GM21447 (cell line): Measurements from ENCODE around the gene CYP24A1.

ENCODE experiments used
- ATAC-seq: cut with Tn5 transposase; IDR thresholded peaks from one replicate; pipeline ENCODE4 v1.9.1; 2021; ENCODE audit not compliant: unreplicated experiment

CYP24A1 gene

DNA sequence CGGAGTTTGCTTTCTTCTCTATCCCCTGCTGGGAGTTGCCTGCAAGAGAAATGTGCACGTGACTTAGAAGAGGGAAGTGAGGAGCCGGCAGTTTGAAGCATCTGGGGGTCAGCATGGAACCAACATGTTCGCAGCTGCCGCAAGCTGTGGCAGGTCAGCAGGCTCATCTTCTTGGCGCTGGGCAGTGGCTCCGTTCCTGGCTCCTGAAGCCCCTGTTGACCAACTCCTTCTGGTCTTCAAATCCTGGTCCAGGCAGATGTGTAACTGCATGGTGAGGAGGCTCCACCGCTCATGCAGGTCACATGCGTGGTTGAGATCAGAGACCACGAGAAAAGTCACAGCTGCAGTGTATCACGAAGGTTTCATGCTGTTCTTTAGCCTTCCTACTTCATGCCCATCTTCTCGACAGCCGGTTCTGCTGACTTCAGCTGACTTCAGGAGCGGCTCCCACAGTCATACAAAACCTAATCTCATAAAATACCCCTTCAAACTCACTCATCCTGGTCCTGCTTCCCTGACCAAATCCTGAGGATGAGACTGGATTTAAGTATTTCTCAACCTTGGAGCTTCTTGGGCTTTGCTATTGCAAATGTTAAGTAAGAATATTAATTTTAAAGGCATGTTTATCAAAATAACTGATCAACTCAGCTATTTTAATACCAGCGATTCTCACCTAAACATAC is 58.5 kb downstream of the CYP24A1 start:
- no peak for ATAC-seq

DNA sequence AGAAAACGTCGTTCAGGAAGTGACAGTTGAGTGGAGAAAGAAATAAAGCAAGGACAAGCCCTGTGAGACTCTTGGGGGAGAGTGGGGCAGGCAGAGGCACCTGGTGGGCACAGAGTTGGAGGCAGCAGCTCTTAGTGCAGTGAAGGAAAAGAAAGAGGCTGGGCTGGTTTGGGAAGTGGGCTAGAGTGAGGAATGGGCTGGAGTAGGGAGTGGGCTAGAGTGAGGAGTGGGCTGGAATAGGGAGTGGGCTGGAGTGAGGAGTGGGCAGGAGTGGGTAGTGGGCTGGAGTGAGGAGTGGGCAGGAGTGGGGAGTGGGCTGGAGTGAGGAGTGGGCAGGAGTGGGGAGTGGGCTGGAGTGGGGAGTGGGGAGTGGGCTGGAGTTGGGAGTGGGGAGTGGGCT is 59.7 kb downstream of the CYP24A1 start:
- ATAC-seq = no peak

- no peak for ATAC-seq
Measured at GRCh38 chr20:54113566-54113965, 60.2 kb downstream of the CYP24A1 start.

DNA sequence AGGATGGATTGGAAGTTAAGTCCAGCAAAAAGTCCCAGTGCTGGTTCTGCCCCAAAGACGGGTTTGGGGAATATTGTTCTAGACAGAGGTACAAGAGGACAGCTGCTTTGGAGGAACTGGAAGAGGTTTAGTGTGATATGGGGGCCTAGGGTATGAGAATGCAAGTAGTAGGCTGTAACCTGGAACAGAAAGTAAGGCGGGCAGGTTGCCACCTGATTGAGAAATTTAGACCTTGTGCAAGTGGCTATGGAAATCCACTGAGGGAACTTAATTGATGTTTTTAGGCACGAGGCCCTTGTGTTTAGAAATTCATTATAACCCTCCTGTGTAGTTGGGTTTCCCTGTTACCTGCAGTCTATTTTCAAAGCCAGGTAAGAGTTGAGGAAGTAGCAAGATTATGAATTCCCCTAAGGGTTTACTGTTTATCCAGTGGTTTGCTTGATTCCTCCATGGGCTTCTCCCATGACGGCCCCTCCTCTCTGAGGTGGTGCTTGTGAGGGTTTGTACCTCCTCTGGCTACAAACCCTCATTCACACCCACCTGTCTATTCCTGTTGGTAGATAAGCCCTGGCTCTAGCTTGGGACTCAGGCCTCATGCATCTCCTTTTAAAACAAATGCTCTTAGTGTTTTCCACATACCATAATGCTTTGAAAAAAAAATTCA is 61.4 kb downstream of the CYP24A1 start:
- ATAC-seq = no peak

DNA sequence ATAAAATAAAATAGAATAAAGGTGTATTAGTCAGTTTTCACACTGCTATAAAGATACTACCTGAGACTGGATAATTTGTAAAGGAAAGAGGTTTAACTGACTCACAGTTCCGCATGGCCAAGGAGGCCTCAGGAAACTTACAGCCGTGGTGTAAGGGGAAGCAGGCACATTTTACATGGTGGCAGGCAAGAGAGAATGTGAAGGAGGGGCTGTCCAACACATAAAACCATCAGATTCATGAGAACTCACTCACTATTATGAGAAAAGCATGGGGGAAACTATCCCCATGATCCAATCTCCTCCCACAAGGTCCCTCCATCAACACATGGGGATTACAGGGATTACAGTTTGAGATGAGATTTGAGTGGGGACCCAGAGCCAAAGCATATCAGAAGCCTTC is 62.3 kb downstream of the CYP24A1 start:
- ATAC-seq = no peak

- no peak for ATAC-seq
Measured at GRCh38 chr20:54110457-54110856, 63.3 kb downstream of the CYP24A1 start.

DNA sequence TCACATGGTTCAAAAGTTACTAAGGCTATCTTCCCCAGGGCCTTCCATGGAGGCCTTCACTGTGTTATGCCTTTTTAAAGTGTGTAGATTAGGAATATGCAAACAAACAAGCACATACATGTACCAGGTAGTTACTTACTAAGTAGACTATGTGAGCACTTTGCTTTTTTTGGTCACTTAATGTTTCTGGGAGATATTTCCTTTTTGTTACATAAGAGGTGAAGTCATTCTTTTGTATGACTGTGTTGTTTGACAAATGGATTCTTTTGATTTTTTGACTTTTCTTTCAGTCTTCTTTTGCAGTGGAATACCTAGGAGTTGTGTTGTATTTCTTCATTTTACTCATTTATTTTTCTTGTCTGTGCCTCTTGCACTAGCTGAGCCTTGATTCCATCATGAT is 63.7 kb downstream of the CYP24A1 start:
- ATAC-seq = no peak

GRCh38 chr20:54108817-54109216 is 65.0 kb downstream of the CYP24A1 start:
- ATAC-seq = no peak

- ATAC-seq = no peak
Measured at GRCh38 chr20:54108326-54108642, 65.5 kb downstream of the CYP24A1 start.

DNA sequence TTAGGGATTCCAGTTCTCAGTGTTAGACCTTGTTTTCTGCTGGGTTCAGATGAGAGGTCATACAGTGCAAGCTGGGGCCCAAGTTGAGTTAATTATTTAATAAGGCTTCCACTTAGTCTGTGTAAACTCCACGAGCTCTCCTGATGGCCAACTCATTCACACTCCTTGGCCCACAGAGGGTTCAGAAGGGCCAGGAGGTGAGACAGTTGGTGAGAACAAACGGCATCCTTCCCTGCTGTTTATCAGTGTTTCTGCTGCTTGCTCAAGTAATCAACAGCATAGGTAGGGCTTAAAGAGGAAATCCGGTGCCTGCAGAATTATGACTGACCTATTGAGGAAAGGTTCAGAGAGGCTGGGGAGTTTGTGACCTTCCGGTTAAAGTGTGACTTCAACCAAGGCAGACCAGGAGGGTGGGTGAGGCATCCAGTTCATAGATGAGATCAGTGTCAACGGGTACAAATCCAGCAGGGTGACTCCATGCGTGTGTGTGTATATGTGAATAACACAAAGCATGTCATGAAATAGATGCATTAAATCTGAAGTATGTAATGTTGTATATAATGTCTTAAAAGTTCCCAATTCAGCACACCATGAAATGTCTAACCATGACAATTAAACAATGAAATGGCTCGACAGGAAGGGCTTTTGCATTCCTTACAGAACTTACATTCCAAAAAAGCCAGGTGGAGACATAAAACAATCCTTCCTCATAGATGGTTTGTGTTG is 66.0 kb downstream of the CYP24A1 start:
- no peak for ATAC-seq

DNA sequence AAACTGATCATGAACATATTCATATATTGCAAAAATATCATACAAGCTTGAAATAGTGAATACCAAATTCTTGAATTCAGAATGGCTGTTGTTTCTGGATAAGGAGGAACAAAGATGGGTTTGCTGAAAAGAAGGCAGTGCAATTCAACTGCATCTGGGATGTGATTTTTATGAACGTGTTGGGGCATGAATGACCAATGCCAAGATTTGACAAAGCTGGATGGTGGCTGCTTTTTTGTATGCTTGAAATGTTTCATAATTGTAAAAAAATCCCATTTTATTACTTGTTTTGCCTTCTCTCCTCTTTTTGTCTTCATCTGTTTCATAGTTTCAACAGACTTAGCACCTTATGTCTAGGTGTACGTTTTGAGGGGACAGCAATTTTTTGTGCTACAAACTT is 66.6 kb downstream of the CYP24A1 start:
- ATAC-seq = no peak

GRCh38 chr20:54106162-54106561 is 67.6 kb downstream of the CYP24A1 start:
- no peak for ATAC-seq

DNA sequence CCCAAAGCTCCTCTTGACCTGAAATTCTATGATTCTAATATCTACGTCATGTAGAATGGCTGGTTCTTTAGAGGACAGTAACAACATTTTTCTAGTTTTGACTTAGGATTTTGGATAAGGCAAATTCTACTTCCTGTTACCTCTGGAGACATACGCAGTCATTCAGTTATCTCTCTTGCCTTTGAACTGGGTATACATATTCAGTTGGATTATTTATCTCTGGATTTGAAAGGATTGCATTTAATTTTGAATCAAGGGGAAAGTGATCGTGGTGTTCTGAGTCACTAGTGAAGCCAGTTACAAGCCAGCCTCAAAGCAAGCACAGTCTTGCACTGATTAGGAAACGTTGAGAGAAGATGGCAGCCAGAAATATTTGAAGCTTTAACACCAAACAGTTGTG is 68.1 kb downstream of the CYP24A1 start:
- no peak for ATAC-seq

DNA sequence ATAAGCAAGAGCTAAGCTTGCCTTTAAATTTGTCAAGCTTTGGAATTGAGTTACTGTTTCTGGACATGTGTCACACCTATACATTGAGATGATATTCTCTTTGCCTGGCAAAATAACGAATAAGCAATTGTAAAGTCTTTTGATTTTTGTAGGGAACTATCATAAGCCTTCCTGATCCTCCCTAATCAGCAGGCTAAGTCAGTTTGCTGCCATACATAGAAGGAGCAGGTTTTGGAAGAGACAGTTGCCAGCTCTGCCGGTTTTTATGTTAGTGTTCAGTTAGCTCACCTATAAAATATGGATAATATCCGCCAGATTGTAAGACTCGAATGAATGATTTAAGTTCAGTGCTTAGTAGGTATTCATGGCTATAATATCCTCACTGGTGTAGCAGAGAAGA is 69.0 kb downstream of the CYP24A1 start:
- ATAC-seq = no peak

DNA sequence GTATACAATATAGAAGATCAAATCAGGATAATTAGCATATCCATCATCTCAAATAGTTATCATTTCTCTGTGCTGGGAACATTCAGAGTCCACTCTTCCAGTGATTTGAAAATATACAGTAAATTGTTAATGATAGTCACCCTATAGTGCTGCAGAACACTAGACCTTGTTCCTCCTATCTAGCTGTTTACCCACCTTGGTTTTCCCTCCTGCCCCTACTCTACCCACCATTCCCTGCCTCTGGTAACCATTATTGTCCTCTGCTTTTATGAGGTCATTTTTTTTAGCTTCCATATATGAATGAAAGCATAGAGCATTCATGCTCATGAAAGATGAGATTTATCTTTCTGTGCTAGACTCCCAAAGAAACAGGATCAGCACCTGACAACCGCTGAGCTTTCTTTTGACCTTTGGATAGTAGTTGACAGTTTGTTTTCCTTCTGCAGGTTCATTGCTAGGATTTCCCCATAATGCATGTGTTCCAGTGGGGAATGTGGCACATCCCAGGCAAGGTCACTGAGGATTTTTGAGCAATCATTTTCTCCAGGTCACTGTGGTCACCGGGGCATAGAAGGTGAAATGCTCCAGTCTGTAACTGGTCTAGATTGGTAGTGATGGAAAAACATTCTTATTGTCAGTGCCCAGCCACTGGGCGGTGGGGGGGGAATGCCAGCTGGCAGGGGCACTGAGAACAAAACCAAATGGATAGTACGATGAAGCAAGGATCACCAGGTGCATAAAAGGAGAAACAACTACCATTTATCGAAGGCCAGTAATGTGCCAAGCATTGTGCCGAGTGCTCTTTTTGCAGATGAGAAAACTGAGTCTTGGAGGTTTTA is 69.8 kb downstream of the CYP24A1 start:
- no peak for ATAC-seq
